NCI-H2107 treated with DMSO at 0.1 percent for 48 hours (cell line): ENCODE measurements around the gene PDK2.

Source experiments
- DNase-seq: peaks from one replicate; lab custom pipeline; 2025; ENCODE audit not compliant: unreplicated experiment; lab: John Stamatoyannopoulos, UW

Gene PDK2

DNA sequence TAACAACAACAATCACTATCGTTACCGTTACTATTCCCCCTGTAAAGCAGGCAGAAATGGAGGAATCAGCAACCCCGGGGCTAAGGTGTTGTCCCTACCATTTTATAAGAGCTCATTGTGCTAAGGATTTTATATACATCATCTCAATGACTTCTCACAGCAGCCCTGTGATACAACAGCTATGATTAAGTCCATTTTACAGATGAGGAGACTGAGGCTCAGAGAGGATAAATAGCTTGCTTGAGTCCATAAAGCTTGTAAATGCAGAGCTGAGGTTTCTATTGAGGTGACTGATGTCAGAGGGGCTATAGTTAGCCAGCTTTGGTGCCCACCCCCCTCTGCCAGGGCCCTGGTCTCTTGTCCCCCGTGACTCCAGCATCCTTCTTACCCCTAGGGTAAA, 16.7 kb upstream of the PDK2 start:
- DNase-seq, result no peak

DNA sequence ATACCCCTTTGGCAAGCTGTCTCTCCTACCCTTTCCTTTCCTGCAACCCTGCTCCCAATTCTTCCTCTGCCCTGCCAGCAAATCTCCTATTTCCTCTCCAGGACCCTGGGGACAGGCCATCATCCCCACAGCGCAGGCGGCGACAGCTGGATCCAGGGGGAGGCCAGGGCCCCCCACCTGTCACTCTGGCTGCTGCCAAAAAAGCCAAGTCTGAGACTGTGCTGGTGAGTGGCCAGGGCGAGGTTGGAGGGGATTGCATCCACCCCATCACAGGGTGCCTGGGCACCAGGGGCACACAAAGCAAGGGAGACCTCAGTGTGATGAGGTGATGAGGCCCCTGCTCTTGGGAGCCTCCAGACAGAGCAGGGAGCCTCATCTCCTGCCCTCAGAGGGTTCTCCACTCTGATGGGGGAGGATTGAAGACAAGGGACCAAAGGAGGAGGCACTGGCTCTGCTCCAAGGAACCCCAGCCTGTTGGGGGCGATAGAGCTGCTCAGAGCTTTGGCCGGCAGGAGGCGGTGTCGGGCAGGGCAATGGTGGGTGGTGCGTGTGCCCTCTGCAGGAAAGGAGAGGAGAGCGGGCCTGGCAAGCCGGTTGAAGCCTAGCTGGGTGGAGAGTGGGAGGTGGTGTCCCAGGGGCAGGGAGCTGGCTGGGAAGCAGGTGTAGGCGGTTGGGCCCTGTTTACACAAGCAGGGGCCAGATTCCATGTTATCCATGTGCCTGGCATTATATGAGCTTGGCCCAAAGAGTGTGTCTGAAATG, 15.6 kb upstream of the PDK2 start:
- DNase-seq, result no peak

- no peak for DNase-seq
These were observed 15.1 kb upstream of the PDK2 start for GRCh38 chr17:50080096-50080480.

- no peak for DNase-seq
These were observed 14.3 kb upstream of the PDK2 start for GRCh38 chr17:50080827-50081226.

- no peak for DNase-seq
These were observed 13.4 kb upstream of the PDK2 start for GRCh38 chr17:50081757-50082156.

- peak; percentile 32 for DNase-seq
These were observed 7.8 kb upstream of the PDK2 start for GRCh38 chr17:50087246-50087911.

DNA sequence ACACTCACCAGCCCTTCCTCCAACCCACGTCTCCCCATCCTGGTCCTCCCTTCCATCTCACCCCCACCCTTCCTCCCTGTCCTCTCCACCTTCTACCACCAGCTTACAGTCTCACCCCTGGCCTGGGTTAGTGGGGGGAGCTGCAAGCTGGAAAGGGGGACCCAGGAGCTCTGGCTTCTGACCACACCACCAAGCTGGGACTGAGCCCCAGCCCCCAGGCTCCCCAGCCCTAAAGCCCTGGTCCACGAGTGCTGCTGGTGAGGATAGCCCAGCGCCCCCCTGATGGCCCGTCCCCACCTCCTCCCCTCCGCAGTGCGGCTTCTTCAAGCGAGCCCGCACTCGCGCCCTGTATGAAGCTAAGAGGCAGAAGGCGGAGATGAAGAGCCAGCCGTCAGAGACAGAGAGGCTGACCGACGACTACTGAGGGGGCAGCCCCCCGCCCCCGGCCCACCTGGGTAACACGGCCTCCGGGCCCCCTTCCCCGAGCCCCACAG, 7.2 kb upstream of the PDK2 start:
- no peak for DNase-seq

GRCh38 chr17:50088952-50089825, 6.0 kb upstream of the PDK2 start:
- DNase-seq, result no peak

- DNase-seq, result no peak
These were observed 5.1 kb upstream of the PDK2 start for GRCh38 chr17:50090071-50090470.

GRCh38 chr17:50090971-50091917, 3.9 kb upstream of the PDK2 start:
- DNase-seq, result no peak

- no peak for DNase-seq
These were observed 3.2 kb upstream of the PDK2 start for GRCh38 chr17:50091918-50092285.

GRCh38 chr17:50093246-50093645, 1.9 kb upstream of the PDK2 start:
- no peak for DNase-seq

DNA sequence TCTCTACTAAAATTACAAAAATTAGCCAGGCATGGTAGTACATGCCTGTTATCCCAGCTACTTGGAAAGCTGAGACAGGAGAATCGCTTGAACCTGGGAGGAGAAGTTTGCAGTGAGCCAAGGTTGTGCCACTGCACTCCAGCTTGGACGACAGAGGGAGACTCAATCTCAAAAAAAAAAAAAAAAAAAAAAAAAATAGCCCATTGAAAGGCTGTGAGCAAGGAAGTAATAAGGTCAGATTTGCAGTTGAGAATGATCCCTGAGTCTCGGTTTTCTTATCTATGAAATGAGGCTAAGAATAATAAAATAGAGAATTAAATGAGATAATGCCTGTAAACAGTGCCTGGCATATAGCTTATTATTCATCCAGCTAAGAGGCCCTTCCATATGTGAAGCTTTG, 1.3 kb upstream of the PDK2 start:
- DNase-seq, result no peak

GRCh38 chr17:50094243-50094752, 853 bp upstream of the PDK2 start:
- DNase-seq, result peak; percentile 66

DNA sequence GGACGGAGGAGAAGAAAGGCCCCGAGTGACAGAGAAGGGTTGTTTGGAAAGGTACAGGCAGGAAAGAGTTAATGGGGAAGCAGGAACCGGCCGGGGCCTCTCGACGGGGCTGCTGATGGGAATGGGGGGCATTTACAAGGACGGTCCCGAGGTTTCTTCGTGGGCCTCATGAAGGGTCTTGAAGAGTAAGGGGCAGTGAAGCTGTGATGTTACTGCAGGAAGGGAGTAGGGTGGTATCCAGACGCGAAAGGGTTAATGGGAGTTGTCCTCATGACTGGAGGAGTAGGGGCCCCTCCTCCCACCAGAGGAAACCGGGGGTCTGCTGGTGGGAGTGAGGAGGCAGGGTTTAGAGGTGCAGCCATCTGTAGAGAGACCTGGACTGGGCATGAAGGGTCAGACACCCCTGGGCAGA, 481 bp downstream of the PDK2 start:
- DNase-seq, result no peak

- DNase-seq, result no peak
These were observed 941 bp downstream of the PDK2 start for GRCh38 chr17:50096092-50096491.

DNA sequence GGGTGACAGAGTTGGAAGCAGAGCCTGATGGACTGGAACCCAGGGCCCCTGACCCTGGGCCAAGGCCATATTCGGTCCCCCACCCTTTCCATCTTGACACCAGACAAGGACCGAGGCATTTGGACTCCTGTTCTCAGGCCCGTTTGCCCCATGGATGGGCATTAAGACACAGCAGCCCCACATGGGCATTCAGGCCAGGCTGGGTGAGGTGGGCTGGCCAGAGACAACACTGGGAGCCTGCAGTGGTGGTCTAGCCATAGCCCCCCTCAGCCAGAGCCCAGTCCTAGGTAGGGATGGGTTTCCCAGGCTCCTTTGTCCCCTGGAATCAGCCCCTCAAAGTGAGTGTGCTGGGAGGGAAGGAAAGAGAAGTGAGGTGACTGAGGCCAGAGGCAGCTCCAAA, 1.6 kb downstream of the PDK2 start:
- DNase-seq, result no peak

GRCh38 chr17:50097455-50097854, 2.3 kb downstream of the PDK2 start:
- DNase-seq, result no peak

DNA sequence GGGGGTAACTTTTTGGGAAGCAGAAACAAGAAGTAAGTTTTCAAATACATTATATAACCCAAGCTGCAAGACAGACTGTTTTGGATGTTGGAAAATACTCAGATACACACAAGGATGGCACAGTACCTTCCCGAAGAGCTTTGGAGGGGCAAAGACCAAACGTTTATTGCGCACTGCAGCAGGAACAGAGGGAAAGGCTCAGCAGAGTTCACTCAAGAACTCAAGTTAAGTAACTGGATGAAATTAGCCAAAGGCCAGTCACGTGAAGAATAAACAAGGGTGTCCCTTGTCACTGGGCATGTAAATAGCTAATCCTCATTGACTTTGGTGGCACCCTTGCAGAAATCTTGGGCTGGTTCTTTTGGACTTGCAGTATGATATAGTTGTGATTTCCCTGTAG, 2.8 kb downstream of the PDK2 start:
- DNase-seq, result no peak

- no peak for DNase-seq
These were observed 3.4 kb downstream of the PDK2 start for GRCh38 chr17:50098583-50098982.
